Gastroesophageal sphincter (tissue), 3 donors: ENCODE results near the gene CNN3.

Experiments
- CTCF ChIP-seq, 4 experiments: fragments of 200-600 bp in 2 of 4; fragments of 450-650 bp in 2 of 4; sonication (generic) in 1 of 4; IDR thresholded peaks; one replicate each; pipeline ENCODE4 v1.5.1; 2017 to 2019; ENCODE audit warnings: antibody characterized with exemption in 4 of 4, mild to moderate bottlenecking in 2 of 4, moderate library complexity in 2 of 4
- EP300 ChIP-seq: sonication (generic); formaldehyde crosslinking; IDR thresholded peaks from one replicate; pipeline ENCODE4 v1.6.1; 2017; ENCODE audit warnings: antibody characterized with exemption, mild to moderate bottlenecking
- POLR2A ChIP-seq, 2 donors: fragments of 450-650 bp; IDR thresholded peaks; one replicate each; pipeline ENCODE4 v1.6.1; 2017; ENCODE audit warnings: antibody characterized with exemption in 2 of 2, mild to moderate bottlenecking in 2 of 2, moderate library complexity in 1 of 2
- POLR2AphosphoS5 ChIP-seq: sonication (generic); formaldehyde crosslinking; IDR thresholded peaks from one replicate; pipeline ENCODE4 v1.6.1; 2017; ENCODE audit warnings: antibody characterized with exemption

- TF ChIP-seq POLR2A (IDR thresholded peaks at IDR 0.05) (no peak), CTCF (IDR thresholded peaks at IDR 0.05) (no peak), EP300 (no peak), POLR2AphosphoS5 (no peak)
Observed at GRCh38 chr1:94912263-94913184, 14.4 kb downstream of the CNN3 start.
